Left colon (tissue), 2 donors: Measurements from ENCODE around the gene KCNK15. TPM values are rescaled to one million over a fixed set of nuclear protein-coding genes. Genes with fewer than 3 reads are reported as not detected.

Source experiments
- ATAC-seq: fragments of 200-7000 bp; cut with Tn5 transposase; one replicate; pipeline ENCODE4 v1.9.1; 2020; ENCODE audit warnings: mild to moderate bottlenecking, moderate library complexity
- DNase-seq, 2 donors: peaks; one replicate each; pipeline ENCODE4 v3.0.0-alpha.2; 2020
- intact Hi-C, 2 donors: fragments of 100-400 bp; cut with DNase I in 1 of 2; cut with micrococcal nuclease in 1 of 2; formaldehyde crosslinking; loops; one replicate each; pipeline versions ENCODE4 v1.11.2 to v1.14.0; 2022; cut with DNase I, micrococcal nuclease
- total RNA-seq, 2 donors: library from RNA; stranded (reverse); fragmentation: NEBNext Ultra II Directional; extraction: Animal tissue kit (Norgen Biotek cat#: 25700); gene quantifications; one replicate each; pipeline ENCODE4 v1.2.1, GENCODE V29; 2021
- donor health status: DM: no; HTN: no; CAD: no.
- donor health status: DM: yes; HTN: yes; CAD: no.

The KCNK15 gene
- total RNA-seq, 2 donors from 2014 or later = 0.25 to 0.40 TPM

DNA sequence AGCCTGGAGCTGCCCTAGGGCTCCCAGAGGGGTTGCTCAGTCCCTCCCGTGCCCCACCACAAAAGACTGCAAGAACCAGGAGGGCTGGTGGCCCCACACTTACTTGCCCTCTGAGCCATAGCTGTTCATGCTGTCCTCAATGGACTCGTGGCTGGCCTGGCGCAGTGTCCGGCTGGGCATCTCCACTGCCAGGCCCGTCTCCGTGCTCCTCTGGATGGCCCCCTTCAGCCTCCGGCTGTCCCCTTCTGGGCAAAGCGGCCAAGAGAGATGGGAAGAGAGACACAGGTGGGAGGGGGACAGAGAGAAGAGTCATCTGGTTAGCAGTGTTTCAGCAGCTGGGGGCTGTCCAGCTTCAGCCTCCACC, 25.5 kb downstream of the KCNK15 start:
- DNase-seq (no peak), ATAC-seq (no peak)
- intact Hi-C loops = no loop called here

DNA sequence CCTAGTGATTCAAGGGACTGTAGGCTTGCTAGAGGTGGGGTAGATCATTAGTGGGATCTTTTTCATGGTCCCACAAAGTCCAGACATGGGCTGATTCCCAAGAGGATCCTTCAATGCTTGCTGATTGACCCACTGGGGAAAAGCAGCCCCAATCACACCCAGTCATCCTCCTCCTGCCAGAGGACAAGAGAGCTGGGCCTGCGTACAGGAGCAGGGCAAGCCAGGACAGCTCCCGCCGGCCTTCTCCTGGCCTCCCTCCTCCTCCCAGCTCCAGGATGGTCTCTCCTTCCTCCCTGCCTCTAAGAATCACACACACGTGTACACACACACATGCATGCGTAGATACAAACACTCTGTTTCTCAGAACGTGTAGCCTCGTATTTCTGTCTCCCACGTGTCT, 27.0 kb downstream of the KCNK15 start:
- DNase-seq (no peak), ATAC-seq (no peak)
- intact Hi-C loops = no loop called here

DNA sequence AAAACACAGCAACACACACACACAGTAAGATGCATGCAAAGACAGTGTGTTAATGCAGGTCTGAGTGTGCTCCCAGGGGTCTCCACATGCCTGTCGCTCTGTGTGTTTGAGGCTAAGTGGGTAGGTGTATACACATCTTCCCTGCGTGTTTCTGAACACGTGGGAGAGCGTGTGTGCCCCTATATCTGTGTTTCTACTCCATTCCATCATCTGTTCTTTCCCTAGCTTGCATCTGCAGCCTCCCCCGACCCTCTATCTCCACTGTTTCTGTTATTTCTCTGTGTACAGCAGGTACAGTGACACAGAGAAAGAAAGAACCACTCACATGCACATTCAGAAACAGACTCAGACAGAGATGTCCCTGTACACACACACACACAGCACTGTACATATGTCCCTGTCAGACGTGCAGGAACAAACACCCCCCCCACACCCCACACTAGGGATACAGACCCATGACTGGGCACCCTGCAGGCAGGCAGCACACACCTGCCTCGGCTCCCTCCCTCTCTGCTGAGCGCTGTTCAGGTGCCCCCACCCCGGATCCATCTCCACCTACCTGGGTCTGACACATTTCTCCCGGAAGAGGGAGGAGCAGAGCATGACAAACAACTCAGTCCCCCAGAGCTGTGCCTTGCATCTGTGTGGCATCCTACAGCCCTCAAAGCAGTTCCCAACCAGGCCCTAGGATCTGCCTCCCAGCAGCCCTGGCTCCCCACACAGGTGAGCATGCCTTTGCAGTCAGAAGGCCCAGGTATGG, 27.6 kb downstream of the KCNK15 start:
- intact Hi-C loops = no loop called here
- ATAC-seq (no peak), DNase-seq (no peak)

DNA sequence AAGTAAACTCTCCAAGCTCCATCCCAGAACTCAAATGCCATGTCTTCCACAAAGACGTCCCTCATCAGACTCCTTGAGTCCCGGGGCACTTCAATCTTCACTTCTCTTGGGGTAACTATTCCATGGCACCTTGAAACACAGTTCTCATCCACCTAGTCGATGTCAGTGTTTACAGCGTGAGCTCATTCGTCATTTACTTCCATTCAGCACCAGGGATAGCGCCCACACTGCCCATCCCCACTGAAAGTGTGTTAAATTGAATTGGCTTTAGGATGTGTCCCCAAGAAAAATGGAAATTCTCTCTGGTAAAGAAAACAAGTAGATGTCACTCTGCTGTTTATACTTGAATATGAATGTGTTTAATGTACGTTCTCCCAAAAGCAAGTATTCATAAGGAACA, 31.3 kb downstream of the KCNK15 start:
- DNase-seq (peak in 1 of 2 donors; percentile 12), ATAC-seq (no peak)
- intact Hi-C loops = no loop called here

DNA sequence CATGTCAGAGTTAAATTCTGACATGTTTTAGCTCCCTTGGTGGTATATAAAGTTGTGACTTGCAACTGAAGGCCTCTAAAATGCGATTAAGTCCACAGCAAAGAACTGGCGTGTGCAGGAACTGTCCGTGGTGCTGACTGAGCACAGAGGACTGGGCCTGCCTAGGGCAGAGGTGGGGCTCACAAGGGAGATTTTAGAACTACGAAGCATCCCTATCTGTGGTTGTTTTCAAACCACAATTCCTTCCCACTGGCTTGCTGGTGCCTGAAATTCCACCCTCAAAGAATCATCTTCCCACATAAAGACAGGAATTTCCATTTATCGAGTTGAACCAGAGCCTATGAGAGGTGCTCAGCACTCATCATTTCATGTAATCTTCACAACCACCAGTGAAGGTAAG, 34.6 kb downstream of the KCNK15 start:
- DNase-seq (peak in 1 of 2 donors; percentile 57), ATAC-seq (peak; percentile 44)

DNA sequence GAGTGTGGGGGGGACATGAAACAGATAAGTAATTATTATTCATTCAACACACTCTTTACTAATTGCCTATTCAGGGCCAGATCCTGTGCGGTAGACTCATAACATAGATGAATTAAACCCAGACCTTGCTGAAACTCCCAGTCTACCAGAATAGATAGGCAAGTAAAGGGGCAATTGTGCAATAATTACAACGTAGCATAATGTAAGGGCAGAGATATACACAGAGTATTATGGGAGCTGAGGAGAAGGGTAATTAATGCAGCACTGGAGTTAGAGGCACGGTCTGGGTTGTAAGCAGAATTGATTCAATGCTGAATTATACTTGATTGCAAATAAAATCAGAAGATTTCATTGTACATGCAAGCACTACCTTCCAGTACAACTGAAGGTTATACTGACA, 35.5 kb downstream of the KCNK15 start:
- DNase-seq = no peak
- intact Hi-C loops = no loop called here
- ATAC-seq = no peak

More for the DNA sequence above, 34.6 kb downstream of the KCNK15 start:
- intact Hi-C loops = no loop called here

DNA sequence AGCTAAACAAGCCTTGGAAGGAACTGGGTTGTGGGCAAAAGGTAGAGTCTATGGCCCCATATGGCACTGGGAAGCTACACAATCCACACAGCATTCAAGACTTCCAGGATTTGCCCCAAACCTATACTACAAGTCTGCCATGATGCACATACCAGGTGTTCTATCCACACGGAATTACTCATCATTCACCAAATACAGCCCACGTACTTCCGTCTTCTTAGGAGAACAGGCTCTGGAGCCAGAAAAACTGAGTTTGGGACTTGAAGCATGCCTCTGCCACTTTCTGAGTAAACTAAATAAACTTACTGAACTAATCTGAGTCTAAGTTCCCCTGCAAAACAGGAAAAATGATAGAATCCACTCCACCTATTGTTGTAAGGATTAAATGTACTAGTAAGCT, 36.1 kb downstream of the KCNK15 start:
- DNase-seq = no peak
- no peak for ATAC-seq
- intact Hi-C loops = no loop called here

DNA sequence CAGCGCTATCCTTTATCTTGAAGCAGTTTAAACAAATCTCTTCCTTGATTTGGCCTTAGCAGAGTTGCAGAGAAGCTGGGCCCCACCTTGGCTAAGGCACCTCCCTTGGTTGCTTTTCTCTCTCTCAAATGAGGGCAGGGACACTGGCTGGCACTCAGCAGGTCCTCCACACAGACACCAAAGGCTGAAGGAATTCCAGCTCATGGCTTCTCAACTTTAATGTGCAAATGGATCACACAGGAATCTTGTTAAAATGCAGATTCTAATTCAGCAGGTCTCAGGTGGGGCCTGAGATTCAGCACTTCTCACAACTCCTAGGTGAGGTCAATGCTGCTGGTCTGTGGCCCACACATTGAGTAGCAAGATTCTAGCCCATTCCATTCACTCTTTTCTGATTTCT, 39.0 kb downstream of the KCNK15 start:
- ATAC-seq (no peak), DNase-seq (no peak)
- intact Hi-C loops = no loop called here

DNA sequence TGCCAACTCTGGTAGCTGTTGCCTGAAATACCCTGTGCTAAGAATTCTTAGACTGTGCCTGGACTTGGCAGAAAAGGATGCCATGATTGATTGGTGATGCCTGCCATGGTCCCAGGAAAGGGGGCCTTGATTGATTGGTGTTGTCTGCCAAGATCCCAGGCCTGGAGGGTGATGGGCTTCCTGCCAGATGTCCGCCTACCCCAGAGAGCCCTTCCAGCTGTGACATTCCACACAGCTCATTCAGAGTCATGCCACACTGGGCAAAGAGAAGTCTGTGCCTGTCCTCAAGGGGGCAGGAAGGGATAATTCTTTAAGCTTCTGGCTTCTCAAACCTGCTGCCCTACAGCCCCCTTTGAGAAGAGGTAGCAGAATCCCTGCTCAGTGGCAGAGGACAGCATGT, 40.1 kb downstream of the KCNK15 start:
- ATAC-seq = no peak
- no peak for DNase-seq
- intact Hi-C loops = no loop called here

DNA sequence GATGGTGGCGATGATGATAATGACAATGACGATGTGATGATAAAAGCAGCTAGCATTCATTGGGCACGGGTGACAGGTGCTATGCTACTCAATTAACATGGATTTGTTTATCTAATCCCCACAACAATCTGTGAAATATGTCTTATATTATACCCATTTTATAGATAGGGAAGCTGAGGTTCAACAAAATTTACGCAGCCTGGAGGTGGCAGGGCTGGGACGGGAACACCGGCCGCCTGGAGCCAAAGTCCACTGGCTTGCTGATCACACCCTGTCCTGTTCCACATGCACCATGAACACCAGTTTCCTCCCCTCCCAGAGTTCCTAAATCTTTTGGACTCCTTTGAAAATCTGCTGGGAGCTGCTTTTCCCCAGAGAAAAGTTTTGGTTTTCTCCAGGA, 41.6 kb downstream of the KCNK15 start:
- ATAC-seq (peak; percentile 61), DNase-seq (peak in 1 of 2 donors; percentile 12)
- intact Hi-C loops = no loop called here

DNA sequence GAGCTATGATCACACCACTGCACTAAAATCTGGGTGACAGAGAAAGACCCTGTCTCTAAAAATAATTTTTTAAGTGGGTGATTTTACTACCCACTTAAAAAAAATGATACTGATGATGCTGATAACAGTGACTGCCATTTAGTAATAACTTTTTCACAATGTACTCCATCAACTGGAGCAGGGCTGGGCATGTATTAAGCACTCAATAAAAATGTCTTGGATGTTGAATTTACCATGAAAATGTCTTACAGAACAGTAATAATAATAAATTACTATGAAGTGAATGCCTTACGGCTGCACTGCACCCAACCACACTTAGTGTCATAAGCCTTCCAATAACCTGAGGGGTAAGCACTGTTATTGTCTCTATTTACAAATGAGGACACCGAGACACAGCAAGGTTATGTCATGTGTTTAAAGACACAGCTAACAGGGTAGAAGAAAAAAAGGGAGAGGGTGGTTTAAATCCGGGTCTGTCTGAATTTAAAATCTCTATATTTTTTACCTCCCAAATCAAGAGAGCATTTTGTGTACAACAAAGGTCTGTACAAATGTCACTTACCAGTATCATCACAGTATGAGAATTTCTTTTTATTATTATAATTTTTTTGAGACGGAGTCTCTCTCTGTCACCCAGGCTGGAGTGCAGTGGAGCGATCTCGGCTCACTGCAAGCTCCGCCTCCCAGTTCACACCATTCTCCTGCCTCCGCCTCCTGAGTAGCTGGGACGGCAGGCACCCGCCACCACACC, 43.2 kb downstream of the KCNK15 start:
- ATAC-seq (no peak), DNase-seq (no peak)
- intact Hi-C loops = no loop called here

DNA sequence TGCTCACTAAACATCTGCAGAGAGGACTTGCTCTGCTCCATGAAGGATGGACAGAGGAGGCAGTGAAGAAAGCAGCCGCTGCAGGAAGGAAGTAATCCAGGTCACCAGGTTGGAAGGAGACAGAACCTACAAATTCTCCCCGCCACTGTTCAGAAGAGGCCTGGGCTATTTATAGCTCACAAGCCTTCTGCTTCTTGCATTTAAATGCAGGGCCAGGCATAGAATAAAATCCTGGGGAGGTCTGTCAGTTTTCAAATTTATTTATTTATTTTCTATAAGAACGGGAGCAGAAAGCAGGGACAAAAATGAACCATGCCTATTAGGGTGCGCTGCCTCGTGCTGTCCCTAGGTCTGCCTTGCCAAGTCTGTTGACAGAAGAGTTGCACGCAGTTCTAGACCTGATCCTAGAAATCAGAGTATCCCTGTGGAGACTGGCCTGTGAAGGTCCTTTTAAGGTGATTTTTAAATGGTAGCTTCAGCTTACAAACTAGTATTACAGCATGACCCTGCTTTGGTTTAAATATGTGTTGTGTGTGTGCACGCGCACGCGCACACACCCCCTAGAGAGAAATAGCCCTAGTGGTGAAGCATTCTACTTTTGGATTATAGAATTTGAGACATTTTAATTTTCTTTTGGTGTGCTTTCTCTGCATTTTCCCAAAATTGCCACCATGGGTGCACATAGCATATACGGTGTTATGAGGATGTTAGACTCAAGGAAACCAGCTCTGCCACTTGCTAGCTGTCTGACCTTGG, 45.2 kb downstream of the KCNK15 start:
- no peak for ATAC-seq
- DNase-seq = no peak
- intact Hi-C loops = no loop called here

DNA sequence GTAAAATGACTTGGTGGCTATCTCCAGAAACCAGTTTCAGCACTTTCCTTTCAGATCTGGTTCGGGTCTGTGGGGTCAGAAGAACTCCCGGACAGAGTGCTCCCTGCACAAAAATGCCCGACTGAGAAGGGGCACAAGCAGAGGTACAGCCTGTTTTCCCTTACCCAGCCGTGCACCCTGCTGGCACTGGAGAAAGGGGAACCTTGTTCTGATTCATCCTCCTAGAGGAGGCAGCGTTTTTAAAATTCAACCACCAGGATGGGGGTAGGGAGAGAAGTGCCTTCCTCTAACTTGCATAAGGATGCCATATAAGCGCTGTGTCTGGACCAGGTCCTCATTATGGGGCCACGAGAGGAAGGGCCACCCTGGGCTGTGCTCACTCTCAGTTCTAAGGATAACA, 47.1 kb downstream of the KCNK15 start:
- no peak for ATAC-seq
- intact Hi-C loops = no loop called here

DNA sequence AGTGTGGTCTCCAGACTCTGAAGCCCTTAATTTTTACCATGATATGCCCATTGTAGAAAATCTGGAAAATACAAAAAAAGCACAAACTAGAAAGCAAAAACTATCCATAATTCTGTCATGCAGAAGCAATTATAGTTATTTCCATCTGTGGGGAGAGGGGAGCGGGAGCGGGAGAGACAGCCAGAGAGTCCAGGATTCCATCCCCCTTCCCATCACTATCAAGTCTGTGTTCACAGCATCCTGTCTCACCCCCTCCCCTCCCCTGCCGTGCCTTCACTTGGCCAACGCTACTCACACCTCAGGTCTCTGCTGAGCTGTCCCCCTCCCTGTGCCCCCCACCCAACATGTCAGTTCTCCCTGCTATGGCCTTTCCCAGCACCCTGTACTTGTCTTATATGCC, 50.2 kb downstream of the KCNK15 start:
- intact Hi-C loops = no loop called here
- DNase-seq = no peak
- ATAC-seq = no peak

More for the DNA sequence above, 47.1 kb downstream of the KCNK15 start:
- DNase-seq = no peak

DNA sequence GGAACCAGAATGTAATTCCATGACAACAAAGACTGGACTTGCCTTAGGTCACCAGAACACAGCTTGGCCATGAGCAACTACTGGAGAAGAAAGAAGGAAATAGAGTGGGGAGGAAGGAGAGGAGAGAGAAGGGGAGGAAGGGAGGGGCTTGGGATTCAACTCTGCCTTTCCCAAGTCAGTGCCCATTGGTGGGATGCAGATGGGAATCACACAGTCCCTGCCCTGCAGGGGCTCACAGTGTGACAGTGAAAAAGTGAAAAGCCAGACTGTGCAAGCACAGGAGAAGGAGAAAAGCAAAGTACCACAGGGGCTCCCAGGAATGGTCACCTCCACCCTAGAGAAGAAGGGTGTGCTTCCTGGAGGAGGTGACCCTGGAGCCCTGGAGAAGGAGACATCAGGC, 50.6 kb downstream of the KCNK15 start:
- no peak for DNase-seq
- ATAC-seq = no peak
- intact Hi-C loops = no loop called here

DNA sequence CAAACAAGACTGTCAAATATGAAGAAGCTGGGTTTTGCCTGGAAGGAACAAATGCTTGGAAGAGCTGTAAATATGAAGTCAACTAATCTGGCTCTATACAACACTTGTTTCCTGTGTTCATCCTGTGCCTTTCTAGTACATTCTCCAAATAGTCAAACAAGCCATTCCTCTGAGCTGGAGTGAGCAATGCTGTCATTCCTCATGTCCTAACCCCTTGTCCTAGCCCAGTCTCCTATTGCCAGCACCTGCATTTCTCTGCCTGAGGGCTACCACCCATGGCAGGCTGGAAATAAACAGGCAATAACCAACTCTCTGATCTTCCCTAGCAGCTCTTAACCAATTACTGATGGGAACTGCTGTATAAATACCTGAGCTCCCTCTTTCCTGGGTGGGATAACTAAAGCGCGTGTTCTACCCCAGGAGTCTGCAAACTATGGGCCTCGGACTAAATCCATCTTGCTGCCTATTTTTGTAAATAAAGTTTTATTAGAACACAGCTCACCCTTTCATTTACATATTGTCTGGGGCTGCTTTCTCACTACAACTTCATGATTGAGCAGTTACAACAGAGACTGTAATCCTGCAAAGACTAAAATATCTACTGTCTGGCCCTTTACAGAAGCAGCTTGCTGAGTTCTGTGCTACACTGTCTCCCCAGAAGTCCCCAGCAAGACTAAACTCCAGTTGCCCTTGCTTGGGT, 51.2 kb downstream of the KCNK15 start:
- intact Hi-C loops = no loop called here
- DNase-seq (no peak), ATAC-seq (no peak)

DNA sequence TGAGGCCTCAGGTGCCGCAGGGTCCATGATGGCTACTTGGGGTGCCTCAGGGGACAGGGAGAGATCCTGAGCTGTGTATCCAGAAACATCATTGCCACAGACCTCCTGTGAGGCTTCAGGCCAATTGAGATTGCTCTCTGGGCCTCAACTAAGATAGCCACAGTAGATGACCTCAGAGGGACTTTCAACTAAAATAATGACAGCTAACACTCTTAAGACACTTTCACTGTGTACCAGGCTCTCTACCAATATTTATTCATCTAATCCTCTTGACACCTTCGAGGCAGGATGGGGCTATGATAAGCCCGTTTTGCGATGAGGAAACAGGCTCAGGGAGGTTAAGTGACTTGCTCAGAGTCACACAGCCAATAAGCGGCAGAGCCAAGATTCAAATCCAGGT, 54.0 kb downstream of the KCNK15 start:
- intact Hi-C loops = no loop called here
- DNase-seq = no peak
- ATAC-seq = no peak

DNA sequence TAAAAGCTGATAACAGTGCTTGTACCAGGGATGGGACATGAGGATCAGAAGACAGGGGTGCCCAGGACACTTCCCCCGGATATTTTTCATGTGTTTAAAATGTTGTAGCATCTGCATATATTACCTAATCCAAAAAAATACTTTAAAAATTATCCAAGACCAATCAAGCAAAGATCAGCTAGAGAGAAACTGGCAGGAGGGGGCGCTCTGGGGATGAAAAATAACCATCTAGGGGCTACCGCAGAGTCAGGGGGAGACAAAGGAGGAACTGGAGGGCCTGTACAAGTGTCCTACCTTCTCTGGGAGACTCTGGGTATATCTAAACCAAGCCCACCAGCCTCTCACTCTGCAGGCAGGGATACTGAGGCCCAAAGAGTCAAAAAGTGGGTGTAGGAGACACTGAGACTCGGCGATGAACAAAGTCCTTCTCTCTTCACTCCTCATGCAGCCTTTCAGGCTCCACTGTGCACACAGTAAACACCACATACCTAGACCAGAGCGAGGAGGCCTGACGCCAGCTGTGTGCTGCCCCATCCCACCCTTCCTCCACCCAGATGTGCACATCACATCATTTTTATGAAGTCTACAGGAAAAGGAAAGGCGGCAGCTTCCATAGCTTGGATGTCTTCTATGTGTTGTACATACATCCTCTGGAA, 54.9 kb downstream of the KCNK15 start:
- intact Hi-C loops = no loop called here
- DNase-seq (peak in 1 of 2 donors; percentile 27), ATAC-seq (no peak)
